PC-3 (cell line): ENCODE data around the gene PROX1. TPM values are rescaled to one million over a fixed set of nuclear protein-coding genes. Genes with fewer than 3 reads are reported as not detected.

ENCODE experiments used
- ATAC-seq: fragments of 200-7000 bp; cut with Tn5 transposase; 2 replicates; pipeline ENCODE4 v1.9.1; 2020; ENCODE audit warnings: mild to moderate bottlenecking, moderate library complexity
- BruUV-seq: library from RNA; stranded (reverse); fragments of 400-500 nt; replicated peaks from 2 replicates; lab custom pipeline; 2021; lab: Mats Ljungman, UMichigan
- CTCF ChIA-PET: fragments of 300-600 bp; sonication (Branson Sonifier 250); formaldehyde crosslinking; loops from one replicate; lab custom pipeline; 2022; ENCODE audit warnings: antibody characterized with exemption; lab: Charles Lee
- POLR2A ChIA-PET: fragments of 300-600 bp; sonication (Branson Sonifier 250); formaldehyde crosslinking; loops from one replicate; lab custom pipeline; 2022; ENCODE audit warnings: antibody characterized with exemption; ENCODE audit not compliant: unreplicated experiment; lab: Charles Lee
- DNase-seq: peaks from one replicate; pipeline ENCODE4 v3.0.0-alpha.2; 2015
- H2AFZ ChIP-seq: fragments of 300-600 bp; sonication (generic); 2 replicates; pipeline ENCODE4 v1.6.0; 2016; ENCODE audit warnings: antibody characterized with exemption, low read length
- H3F3A ChIP-seq: fragments of 300-600 bp; sonication (generic); one replicate; pipeline ENCODE4 v1.6.0; 2017; ENCODE audit warnings: antibody characterized with exemption, low read length, control low read depth, mild to moderate bottlenecking; ENCODE audit not compliant: unreplicated experiment
- H3K27ac ChIP-seq: fragments of 300-600 bp; sonication (generic); 2 replicates; pipeline ENCODE4 v1.5.1; 2016; ENCODE audit warnings: mild to moderate bottlenecking, low read length
- H3K27me3 ChIP-seq: fragments of 300-600 bp; sonication (generic); 2 replicates; pipeline ENCODE4 v1.6.1; 2016; ENCODE audit warnings: low read length, mixed read lengths
- H3K36me3 ChIP-seq: fragments of 300-600 bp; sonication (generic); 2 replicates; pipeline ENCODE4 v1.6.1; 2016; ENCODE audit warnings: low read depth, mixed run types, low read length, mixed read lengths
- H3K4me1 ChIP-seq: fragments of 300-600 bp; sonication (generic); 2 replicates; pipeline ENCODE4 v1.5.1; 2016; ENCODE audit warnings: low read length; ENCODE audit not compliant: insufficient read depth
- H3K4me2 ChIP-seq: fragments of 300-600 bp; sonication (generic); 2 replicates; pipeline ENCODE4 v1.6.0; 2016; ENCODE audit warnings: low read length
- H3K4me3 ChIP-seq: fragments of 300-600 bp; sonication (generic); 2 replicates; pipeline ENCODE4 v1.5.1; 2016; ENCODE audit warnings: mild to moderate bottlenecking, low read length, mixed read lengths
- H3K79me2 ChIP-seq: fragments of 300-600 bp; sonication (generic); 2 replicates; pipeline ENCODE4 v1.6.1; 2017; ENCODE audit warnings: low read length, mixed read lengths
- H3K9ac ChIP-seq: fragments of 300-600 bp; sonication (generic); 2 replicates; pipeline ENCODE4 v1.6.0; 2016; ENCODE audit warnings: mild to moderate bottlenecking, low read length
- H3K9me2 ChIP-seq: fragments of 300-600 bp; sonication (generic); replicated peaks from 2 replicates; pipeline ENCODE4 v1.6.1; 2016; ENCODE audit warnings: mixed run types, low read length, mixed read lengths
- H3K9me3 ChIP-seq: fragments of 300-600 bp; sonication (generic); 2 replicates; pipeline ENCODE4 v1.6.1; 2016; ENCODE audit warnings: low read length, mixed read lengths
- H4K20me1 ChIP-seq: fragments of 300-600 bp; sonication (generic); 2 replicates; pipeline ENCODE4 v1.6.1; 2016; ENCODE audit warnings: low read length, mixed read lengths
- CTCF ChIP-seq: fragments of 300-600 bp; sonication (generic); conservative IDR thresholded peaks from 2 replicates; pipeline ENCODE4 v1.5.1; 2017; ENCODE audit warnings: antibody characterized with exemption, low read depth, mild to moderate bottlenecking, low read length
- EZH2 ChIP-seq: fragments of 300-600 bp; sonication (generic); IDR thresholded peaks from one replicate; pipeline ENCODE4 v1.6.1; 2017; ENCODE audit warnings: antibody characterized with exemption, mild to moderate bottlenecking, low read length; ENCODE audit not compliant: unreplicated experiment
- EZH2phosphoT487 ChIP-seq: fragments of 300-600 bp; sonication (generic); IDR thresholded peaks from 2 replicates; pipeline ENCODE4 v1.6.1; 2018; ENCODE audit warnings: mild to moderate bottlenecking, antibody characterized with exemption, low read length, borderline replicate concordance
- intact Hi-C: fragments of 100-400 bp; cut with micrococcal nuclease; formaldehyde crosslinking; loops from 2 replicates; pipeline ENCODE4 v1.9.0; 2023
- total RNA-seq: library from RNA; depleted of rRNA; stranded (reverse); fragments of >200 nt; gene quantifications from 2 replicates; pipeline ENCODE4 v1.2.3, GENCODE V29; 2014

The PROX1 gene
- total RNA-seq, 1 experiment from 2014 or later = not detected

- intact Hi-C loops = no loop called here
- no peaks in the 10 kb centered on the region for H3K79me2 ChIP-seq
- no TSS peak for BruUV-seq
- no peak overlapping the region for H3K4me2 ChIP-seq
- H2AFZ ChIP-seq = no peak overlapping the region
- TF ChIP-seq CTCF (no peak), EZH2phosphoT487 (no peak), EZH2 (no peak)
- ATAC-seq = no peak
- H3K4me1 ChIP-seq = no peaks in the 10 kb centered on the region
- H3K9ac ChIP-seq = no peak overlapping the region
- H3K27me3 ChIP-seq = peaks cover 97% of the 10 kb centered on the region
- CTCF ChIA-PET = no interaction called here
- POLR2A ChIA-PET = no interaction called here
- no peak overlapping the region for H3K4me3 ChIP-seq
- H3K36me3 ChIP-seq = no peaks in the 10 kb centered on the region
- DNase-seq = no peak
- H3K9me2 ChIP-seq = no peaks in the 10 kb centered on the region
- H3K9me3 ChIP-seq = no peaks in the 10 kb centered on the region
- no peak overlapping the region for H3K27ac ChIP-seq
- no peaks in the 10 kb centered on the region for H3F3A ChIP-seq
- no peaks in the 10 kb centered on the region for H4K20me1 ChIP-seq
Measured at GRCh38 chr1:214071469-214071868, 83.7 kb downstream of the PROX1 start.

- Histone ChIP-seq H3K4me1 (no peaks in the 10 kb centered on the region), H3K27ac (no peak overlapping the region), H4K20me1 (no peaks in the 10 kb centered on the region), H3K9me3 (no peaks in the 10 kb centered on the region), H3K27me3 (peaks cover 97% of the 10 kb centered on the region), H3K79me2 (no peaks in the 10 kb centered on the region), H3K4me2 (no peak overlapping the region), H2AFZ (no peak overlapping the region), H3F3A (no peaks in the 10 kb centered on the region), H3K9me2 (no peaks in the 10 kb centered on the region), H3K4me3 (no peak overlapping the region), H3K9ac (no peak overlapping the region), H3K36me3 (no peaks in the 10 kb centered on the region)
- intact Hi-C loops = no loop called here
- CTCF ChIA-PET = no interaction called here
- no peak for TF ChIP-seq EZH2phosphoT487
- no peak for TF ChIP-seq CTCF
- TF ChIP-seq EZH2 = no peak
- no peak for DNase-seq
- ATAC-seq = no peak
- BruUV-seq = no TSS peak
- POLR2A ChIA-PET = no interaction called here
Measured at GRCh38 chr1:214072426-214073157, 84.8 kb downstream of the PROX1 start.

GRCh38 chr1:214074477-214074876 is 86.7 kb downstream of the PROX1 start:
- Histone ChIP-seq H3K27me3 (peaks cover 100% of the 10 kb centered on the region), H3K9me3 (no peaks in the 10 kb centered on the region), H3K36me3 (no peaks in the 10 kb centered on the region), H3K9ac (no peak overlapping the region), H3K79me2 (no peaks in the 10 kb centered on the region), H4K20me1 (no peaks in the 10 kb centered on the region), H3K4me3 (no peak overlapping the region), H3F3A (no peaks in the 10 kb centered on the region), H3K4me1 (no peaks in the 10 kb centered on the region), H3K4me2 (no peak overlapping the region), H3K9me2 (no peaks in the 10 kb centered on the region), H2AFZ (no peak overlapping the region), H3K27ac (no peak overlapping the region)
- no peak for TF ChIP-seq EZH2
- no peak for TF ChIP-seq EZH2phosphoT487
- TF ChIP-seq CTCF = no peak
- DNase-seq (no peak), ATAC-seq (no peak)
- BruUV-seq = no TSS peak
- ChIA-PET CTCF (no interaction called here), POLR2A (no interaction called here)
- intact Hi-C loops = no loop called here
